Mucosa of rectum (tissue), 2 donors: ENCODE results near the gene GALNT9.
"Not testable (repeated sequence)": the region's sequence is repeated elsewhere in the genome, so short reads cannot be mapped to it uniquely, and the experiment has no call there.

ENCODE experiments used
- H3K27ac ChIP-seq, 2 donors: one replicate each; pipeline ENCODE4 v1.7.0; 2013; ENCODE audit warnings: inconsistent platforms in 2 of 2, low read depth in 2 of 2, low read length in 2 of 2
- H3K27me3 ChIP-seq, 2 donors: one replicate each; pipeline ENCODE4 v1.7.0; 2013; ENCODE audit warnings: low read length in 2 of 2; ENCODE audit not compliant: control insufficient read depth in 2 of 2, insufficient read depth in 2 of 2
- H3K36me3 ChIP-seq, 2 donors: one replicate each; pipeline ENCODE4 v1.7.0; 2013; ENCODE audit warnings: low read length in 2 of 2; ENCODE audit not compliant: control insufficient read depth in 2 of 2, insufficient read depth in 2 of 2
- H3K4me1 ChIP-seq, 2 donors: one replicate each; pipeline ENCODE4 v1.7.0; 2013; ENCODE audit warnings: low read length in 2 of 2, mild to moderate bottlenecking in 1 of 2; ENCODE audit not compliant: control insufficient read depth in 2 of 2, insufficient read depth in 2 of 2
- H3K4me3 ChIP-seq, 2 donors: one replicate each; pipeline ENCODE4 v1.7.0; 2013; ENCODE audit warnings: low read length in 2 of 2
- H3K9ac ChIP-seq, 2 donors: one replicate each; pipeline ENCODE4 v1.7.0; 2013; ENCODE audit warnings: low read length in 2 of 2, low read depth in 1 of 2, mild to moderate bottlenecking in 1 of 2
- H3K9me3 ChIP-seq, 2 donors: one replicate each; pipeline ENCODE4 v1.7.0; 2013; ENCODE audit warnings: low read length in 2 of 2; ENCODE audit not compliant: control insufficient read depth in 2 of 2
- donor health status: healthy.
- donor health status: Normal muscosa, but diverticular disease.

The GALNT9 gene

GRCh38 chr12:132152953-132153352 lies 176.4 kb downstream of the GALNT9 start:
- Histone ChIP-seq H3K27ac (no peak overlapping the region), H3K4me1 (peaks cover 4 to 6% of the 10 kb centered on the region in 2 donors), H3K27me3 (no peaks in the 10 kb centered on the region), H3K4me3 (no peak overlapping the region), H3K36me3 (peaks cover 18 to 23% of the 10 kb centered on the region in 2 donors), H3K9me3 (no peaks in the 10 kb centered on the region), H3K9ac (no peak overlapping the region)

DNA sequence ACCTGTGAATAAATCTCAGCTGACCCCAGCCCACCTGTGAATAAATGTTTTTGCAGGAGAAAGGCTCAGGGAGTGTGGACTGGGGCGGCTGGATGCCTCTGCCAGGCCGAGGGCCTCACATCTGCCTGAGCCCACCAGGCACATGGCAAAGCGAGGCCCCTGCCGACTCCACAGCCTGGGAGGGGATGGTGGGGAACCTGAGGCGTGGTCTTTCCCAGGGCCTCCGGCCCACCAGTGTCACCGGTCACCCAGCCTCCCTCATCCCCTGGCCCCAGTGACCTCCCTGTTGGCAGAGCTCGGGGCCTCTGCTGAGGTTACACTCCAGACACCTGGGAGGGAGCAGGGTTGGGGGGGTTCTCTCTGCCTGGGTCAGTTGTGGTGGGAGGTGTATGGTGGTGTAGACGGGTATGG lies 177.0 kb downstream of the GALNT9 start:
- no peak overlapping the region for H3K27ac ChIP-seq
- H3K9ac ChIP-seq: no peak overlapping the region
- peaks cover 4 to 6% of the 10 kb centered on the region in 2 donors for H3K4me1 ChIP-seq
- no peaks in the 10 kb centered on the region for H3K27me3 ChIP-seq
- H3K4me3 ChIP-seq: no peak overlapping the region
- H3K36me3 ChIP-seq: peaks cover 13 to 21% of the 10 kb centered on the region in 2 donors
- no peaks in the 10 kb centered on the region for H3K9me3 ChIP-seq

DNA sequence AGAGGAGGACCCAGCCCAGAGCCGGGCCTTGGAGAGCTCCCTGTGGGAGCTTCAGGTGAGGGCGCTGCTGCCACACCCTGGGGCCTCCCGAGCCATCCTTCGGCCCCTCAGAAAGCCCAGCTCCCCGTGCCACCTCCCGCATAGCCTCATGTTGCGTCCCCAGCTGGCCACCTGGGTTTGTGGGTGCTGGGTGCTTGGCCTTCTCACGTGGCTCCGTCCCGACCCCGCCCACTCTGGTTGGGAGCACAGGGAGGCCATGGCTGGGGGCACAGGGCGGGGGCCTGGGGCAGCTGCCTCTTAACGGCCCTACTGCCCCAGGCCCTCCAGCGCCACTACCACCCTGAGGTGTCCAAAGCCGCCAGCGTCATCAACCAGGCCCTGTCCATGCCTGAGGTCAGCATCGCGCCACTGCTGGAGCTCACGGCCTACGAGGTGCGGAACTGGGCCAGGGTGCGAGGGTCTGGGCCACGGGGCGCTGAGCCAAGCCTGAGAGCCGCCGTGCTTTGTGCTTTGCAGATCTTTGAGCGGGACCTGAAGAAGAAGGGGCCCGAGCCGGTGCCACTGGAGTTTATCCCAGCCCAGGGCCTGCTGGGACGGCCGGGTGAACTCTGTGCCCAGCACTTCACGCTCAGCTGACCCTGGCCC lies 177.5 kb downstream of the GALNT9 start:
- no peaks in the 10 kb centered on the region for H3K27me3 ChIP-seq
- H3K36me3 ChIP-seq: peaks cover 9 to 17% of the 10 kb centered on the region in 2 donors
- no peaks in the 10 kb centered on the region for H3K9me3 ChIP-seq
- no peak overlapping the region for H3K27ac ChIP-seq
- no peak overlapping the region for H3K4me3 ChIP-seq
- no peak overlapping the region for H3K9ac ChIP-seq
- peaks cover 4 to 6% of the 10 kb centered on the region in 2 donors for H3K4me1 ChIP-seq

GRCh38 chr12:132151145-132151765 lies 178.1 kb downstream of the GALNT9 start:
- no peak overlapping the region for H3K4me3 ChIP-seq
- no peak overlapping the region for H3K27ac ChIP-seq
- H3K4me1 ChIP-seq: peaks cover 4 to 6% of the 10 kb centered on the region in 2 donors
- H3K36me3 ChIP-seq: peaks cover 3 to 11% of the 10 kb centered on the region in 2 donors
- H3K27me3 ChIP-seq: no peaks in the 10 kb centered on the region
- no peak overlapping the region for H3K9ac ChIP-seq
- no peaks in the 10 kb centered on the region for H3K9me3 ChIP-seq

GRCh38 chr12:132150780-132151144 lies 178.6 kb downstream of the GALNT9 start:
- H3K4me1 ChIP-seq: peaks cover 4 to 6% of the 10 kb centered on the region in 2 donors
- no peak overlapping the region for H3K4me3 ChIP-seq
- H3K9me3 ChIP-seq: no peaks in the 10 kb centered on the region
- H3K9ac ChIP-seq: no peak overlapping the region
- peaks cover 0 to 7% of the 10 kb centered on the region in 2 donors for H3K36me3 ChIP-seq
- H3K27me3 ChIP-seq: no peaks in the 10 kb centered on the region
- no peak overlapping the region for H3K27ac ChIP-seq

- peaks cover 11 to 14% of the 10 kb centered on the region in 2 donors for H3K4me1 ChIP-seq
- H3K27ac ChIP-seq, H3K4me3 ChIP-seq, H3K9ac ChIP-seq, H3K27me3 ChIP-seq, H3K36me3 ChIP-seq, H3K9me3 ChIP-seq: not testable (repeated sequence)
Observed at GRCh38 chr12:132149526-132149925, 179.9 kb downstream of the GALNT9 start.

- H3K9me3 ChIP-seq: no peaks in the 10 kb centered on the region
- H3K27me3 ChIP-seq: no peaks in the 10 kb centered on the region
- H3K4me3 ChIP-seq: no peak overlapping the region
- peaks cover 0 to 7% of the 10 kb centered on the region in 2 donors for H3K36me3 ChIP-seq
- H3K4me1 ChIP-seq: peaks cover 7 to 8% of the 10 kb centered on the region in 2 donors
- no peak overlapping the region for H3K9ac ChIP-seq
- H3K27ac ChIP-seq: no peak overlapping the region
Observed at GRCh38 chr12:132148368-132149045, 180.9 kb downstream of the GALNT9 start.

DNA sequence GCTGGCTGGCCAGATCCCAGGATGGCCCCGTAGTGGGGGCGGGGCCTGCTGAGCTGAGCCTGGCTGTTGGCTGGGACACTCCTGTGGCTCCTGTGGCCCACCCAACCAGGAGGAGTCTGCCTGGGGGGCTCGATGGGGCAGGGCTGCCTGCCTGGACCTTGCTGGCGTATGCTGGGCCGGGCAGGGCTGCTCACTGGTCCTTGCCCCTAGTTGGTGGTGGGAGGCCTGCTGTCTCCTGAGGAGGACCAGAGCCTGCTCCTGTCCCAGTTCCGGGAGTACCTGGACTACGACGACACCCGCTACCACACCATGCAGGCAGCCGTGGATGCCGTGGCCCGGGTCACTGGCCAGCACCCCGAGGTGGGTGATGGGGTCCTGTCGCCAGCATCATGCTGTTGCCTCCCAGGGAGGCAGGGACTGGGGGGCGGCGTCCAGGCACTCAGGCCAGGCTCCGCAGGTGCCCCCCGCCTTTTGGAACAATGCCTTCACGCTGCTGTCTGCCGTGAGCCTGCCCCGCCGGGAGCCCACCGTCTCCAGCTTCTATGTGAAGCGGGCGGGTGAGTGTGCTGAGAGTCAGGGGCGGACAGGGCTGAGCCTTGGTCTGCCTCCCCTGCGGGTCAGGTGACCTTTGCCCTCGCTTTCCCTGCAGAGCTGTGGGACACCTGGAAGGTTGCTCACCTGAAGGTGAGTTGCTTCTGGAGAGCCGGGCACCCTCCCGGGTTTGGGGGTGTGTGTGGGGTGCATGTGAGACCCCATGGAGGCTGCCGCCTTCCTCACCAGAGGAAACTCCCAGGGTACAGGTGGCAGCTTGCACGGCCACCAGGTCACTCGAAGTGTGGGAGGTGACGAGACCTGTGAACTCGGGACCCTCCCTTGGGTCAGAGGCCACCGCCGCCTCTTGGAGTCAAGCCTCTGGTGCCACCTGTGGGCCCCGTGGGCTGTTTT lies 181.7 kb downstream of the GALNT9 start:
- Histone ChIP-seq H3K27ac (no peak overlapping the region), H3K27me3 (no peaks in the 10 kb centered on the region), H3K9me3 (no peaks in the 10 kb centered on the region), H3K4me3 (no peak overlapping the region), H3K9ac (no peak overlapping the region), H3K36me3 (peaks cover 0 to 7% of the 10 kb centered on the region in 2 donors), H3K4me1 (peaks cover 15 to 16% of the 10 kb centered on the region in 2 donors)

GRCh38 chr12:132146772-132147422 lies 182.5 kb downstream of the GALNT9 start:
- Histone ChIP-seq H3K9ac (no peak overlapping the region), H3K9me3 (no peaks in the 10 kb centered on the region), H3K4me1 (peaks cover 18 to 20% of the 10 kb centered on the region in 2 donors), H3K27me3 (no peaks in the 10 kb centered on the region), H3K4me3 (no peak overlapping the region), H3K36me3 (peaks cover 8 to 9% of the 10 kb centered on the region in 2 donors), H3K27ac (no peak overlapping the region)
